MM.1S (cell line): Measurements from ENCODE around the gene RNF214.

Source experiments
- EZH2phosphoT487 ChIP-seq: fragments of 300-600 bp; sonication (generic); IDR thresholded peaks from 2 replicates; pipeline ENCODE4 v1.6.1; 2018; ENCODE audit warnings: antibody characterized with exemption, low read length
- TF ChIP-seq, protein P1 (sequence below): fragments of 300-600 bp; sonication (generic); IDR thresholded peaks from 2 replicates; pipeline ENCODE4 v1.5.1; 2016; ENCODE audit warnings: antibody characterized with exemption, low read length, mixed read lengths

DNA sequence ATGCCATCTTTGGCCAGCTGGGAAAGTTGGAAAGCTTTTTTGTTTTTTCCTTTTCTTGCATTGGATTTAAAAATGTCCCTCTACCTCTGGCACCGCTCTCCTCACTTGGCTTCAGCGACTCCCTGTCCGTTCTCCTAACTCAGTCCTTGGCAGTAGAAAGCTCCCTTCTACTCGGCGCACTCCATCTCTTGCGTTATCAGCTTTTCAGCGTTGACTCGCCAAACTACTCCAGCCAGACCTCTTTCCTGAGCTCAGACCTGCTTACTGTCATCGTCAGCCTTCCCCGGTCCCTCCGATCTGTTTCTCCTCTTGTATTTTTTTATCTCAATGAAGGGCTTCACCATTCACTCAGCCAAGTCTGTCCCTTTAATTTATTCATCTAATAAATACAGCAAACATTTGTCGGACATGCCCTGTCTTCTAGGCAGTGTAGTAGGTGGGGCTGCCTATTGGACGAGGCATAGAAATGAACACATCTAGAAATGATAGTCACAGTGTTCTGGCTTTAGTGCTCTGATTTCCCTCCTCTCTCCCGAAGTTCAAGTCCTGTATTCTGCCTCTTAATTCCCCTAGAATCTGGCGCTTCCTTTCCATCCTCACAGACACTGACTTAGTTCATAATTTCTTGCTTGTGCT, 96.0 kb downstream of the RNF214 start:
- TF ChIP-seq, protein P1, sequence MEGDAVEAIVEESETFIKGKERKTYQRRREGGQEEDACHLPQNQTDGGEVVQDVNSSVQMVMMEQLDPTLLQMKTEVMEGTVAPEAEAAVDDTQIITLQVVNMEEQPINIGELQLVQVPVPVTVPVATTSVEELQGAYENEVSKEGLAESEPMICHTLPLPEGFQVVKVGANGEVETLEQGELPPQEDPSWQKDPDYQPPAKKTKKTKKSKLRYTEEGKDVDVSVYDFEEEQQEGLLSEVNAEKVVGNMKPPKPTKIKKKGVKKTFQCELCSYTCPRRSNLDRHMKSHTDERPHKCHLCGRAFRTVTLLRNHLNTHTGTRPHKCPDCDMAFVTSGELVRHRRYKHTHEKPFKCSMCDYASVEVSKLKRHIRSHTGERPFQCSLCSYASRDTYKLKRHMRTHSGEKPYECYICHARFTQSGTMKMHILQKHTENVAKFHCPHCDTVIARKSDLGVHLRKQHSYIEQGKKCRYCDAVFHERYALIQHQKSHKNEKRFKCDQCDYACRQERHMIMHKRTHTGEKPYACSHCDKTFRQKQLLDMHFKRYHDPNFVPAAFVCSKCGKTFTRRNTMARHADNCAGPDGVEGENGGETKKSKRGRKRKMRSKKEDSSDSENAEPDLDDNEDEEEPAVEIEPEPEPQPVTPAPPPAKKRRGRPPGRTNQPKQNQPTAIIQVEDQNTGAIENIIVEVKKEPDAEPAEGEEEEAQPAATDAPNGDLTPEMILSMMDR, result no peak
- no peak for TF ChIP-seq EZH2phosphoT487
